BLaER1 (cell line): ENCODE measurements around the gene CDRT4.
A peak's percentile ranks its signal among the peaks of the same experiment; 100 is the strongest.

Source experiments
- H3K27ac ChIP-seq: shearing (Covaris generic); formaldehyde crosslinking; 2 replicates; pipeline ENCODE4 v1.8.1; 2022
- H3K27me3 ChIP-seq: shearing (Covaris generic); formaldehyde crosslinking; 2 replicates; pipeline ENCODE4 v1.8.1; 2022
- H3K36me3 ChIP-seq: shearing (Covaris generic); formaldehyde crosslinking; 2 replicates; pipeline ENCODE4 v1.8.1; 2022
- H3K4me1 ChIP-seq: shearing (Covaris generic); formaldehyde crosslinking; 2 replicates; pipeline ENCODE4 v1.8.1; 2022
- H3K4me2 ChIP-seq: shearing (Covaris generic); formaldehyde crosslinking; 2 replicates; pipeline ENCODE4 v1.8.1; 2022
- H3K4me3 ChIP-seq: shearing (Covaris generic); formaldehyde crosslinking; 2 replicates; pipeline ENCODE4 v1.8.1; 2022
- H3K9ac ChIP-seq: shearing (Covaris generic); formaldehyde crosslinking; 2 replicates; pipeline ENCODE4 v1.8.1; 2022
- H3K9me3 ChIP-seq: shearing (Covaris generic); formaldehyde crosslinking; 2 replicates; pipeline ENCODE4 v1.8.1; 2022
- H4K20me1 ChIP-seq: shearing (Covaris generic); formaldehyde crosslinking; 2 replicates; pipeline ENCODE4 v1.8.1; 2022
- Cebpa-rat ChIP-seq: shearing (Covaris generic); IDR thresholded peaks from 2 replicates; pipeline ENCODE4 v1.8.1; 2022

Gene CDRT4

GRCh38 chr17:15436473-15437302, 30.7 kb downstream of the CDRT4 start:
- peak overlapping the region; percentile 59 for H3K27ac ChIP-seq
- H3K4me3 ChIP-seq: peak overlapping the region; percentile 50
- H3K4me1 ChIP-seq: peaks cover 18% of the 10 kb centered on the region
- TF ChIP-seq Cebpa-rat: no peak
- peak overlapping the region; percentile 60 for H3K4me2 ChIP-seq
- no peaks in the 10 kb centered on the region for H3K27me3 ChIP-seq
- H3K36me3 ChIP-seq: no peaks in the 10 kb centered on the region
- H3K9me3 ChIP-seq: peaks cover 20% of the 10 kb centered on the region
- H3K9ac ChIP-seq: no peak overlapping the region
- no peaks in the 10 kb centered on the region for H4K20me1 ChIP-seq

- Histone ChIP-seq H3K36me3 (no peaks in the 10 kb centered on the region), H3K9me3 (peaks cover 20% of the 10 kb centered on the region), H3K4me2 (no peak overlapping the region), H4K20me1 (no peaks in the 10 kb centered on the region), H3K27ac (no peak overlapping the region), H3K4me3 (no peak overlapping the region), H3K27me3 (no peaks in the 10 kb centered on the region), H3K9ac (no peak overlapping the region), H3K4me1 (peaks cover 14% of the 10 kb centered on the region)
- TF ChIP-seq Cebpa-rat: no peak
Observed at GRCh38 chr17:15434956-15435355, 32.5 kb downstream of the CDRT4 start.

GRCh38 chr17:15432807-15433611, 34.4 kb downstream of the CDRT4 start:
- no peak for TF ChIP-seq Cebpa-rat
- Histone ChIP-seq H3K9ac (no peak overlapping the region), H4K20me1 (no peaks in the 10 kb centered on the region), H3K4me1 (peaks cover 14% of the 10 kb centered on the region), H3K27ac (no peak overlapping the region), H3K36me3 (no peaks in the 10 kb centered on the region), H3K4me2 (no peak overlapping the region), H3K9me3 (peaks cover 20% of the 10 kb centered on the region), H3K4me3 (no peak overlapping the region), H3K27me3 (no peaks in the 10 kb centered on the region)

DNA sequence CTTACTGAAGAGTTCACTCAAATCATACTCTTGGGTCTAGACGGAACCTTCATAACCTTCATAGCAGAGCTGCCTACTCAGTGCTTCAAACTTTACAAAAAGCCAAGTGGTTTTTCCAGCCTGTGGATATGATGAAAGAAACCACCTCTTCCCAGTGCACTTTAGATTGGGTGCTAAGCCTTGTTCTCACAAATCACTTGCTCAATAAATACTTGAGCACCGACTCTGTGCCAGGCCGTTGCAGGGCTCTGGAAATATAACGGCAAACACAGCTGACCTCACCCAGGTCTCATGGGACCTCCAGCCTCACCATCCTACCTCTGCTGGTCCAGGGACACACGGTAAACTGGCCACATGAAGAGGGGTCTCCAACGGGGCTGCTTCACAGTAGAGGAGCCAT, 35.7 kb downstream of the CDRT4 start:
- TF ChIP-seq Cebpa-rat: no peak
- Histone ChIP-seq H3K27ac (no peak overlapping the region), H3K9ac (no peak overlapping the region), H3K4me1 (peaks cover 8% of the 10 kb centered on the region), H3K4me2 (no peak overlapping the region), H4K20me1 (no peaks in the 10 kb centered on the region), H3K9me3 (peaks cover 9% of the 10 kb centered on the region), H3K36me3 (no peaks in the 10 kb centered on the region), H3K27me3 (no peaks in the 10 kb centered on the region), H3K4me3 (no peak overlapping the region)

DNA sequence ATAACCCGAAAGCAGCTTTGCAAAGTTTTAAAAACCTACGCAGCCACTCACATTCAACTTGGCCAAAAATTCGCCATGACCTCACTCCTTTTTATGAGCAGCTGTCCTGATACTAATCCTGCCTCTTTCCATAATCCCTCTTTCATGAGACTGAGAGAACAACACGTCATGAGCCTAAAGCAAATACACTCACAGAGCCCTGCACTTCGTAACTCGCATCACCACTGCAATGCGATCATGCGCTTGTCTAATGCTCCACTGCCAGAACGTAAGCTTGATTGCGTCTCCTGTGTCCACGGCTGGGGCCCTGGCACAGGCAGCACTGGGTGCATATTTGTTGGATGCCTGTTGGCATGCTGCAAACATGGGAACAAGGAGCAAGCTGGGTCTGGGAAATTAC, 36.2 kb downstream of the CDRT4 start:
- TF ChIP-seq Cebpa-rat: no peak
- H3K9ac ChIP-seq: no peak overlapping the region
- no peaks in the 10 kb centered on the region for H3K36me3 ChIP-seq
- no peak overlapping the region for H3K27ac ChIP-seq
- H4K20me1 ChIP-seq: no peaks in the 10 kb centered on the region
- peaks cover 3% of the 10 kb centered on the region for H3K9me3 ChIP-seq
- no peak overlapping the region for H3K4me2 ChIP-seq
- no peak overlapping the region for H3K4me3 ChIP-seq
- H3K27me3 ChIP-seq: no peaks in the 10 kb centered on the region
- H3K4me1 ChIP-seq: peaks cover 2% of the 10 kb centered on the region

DNA sequence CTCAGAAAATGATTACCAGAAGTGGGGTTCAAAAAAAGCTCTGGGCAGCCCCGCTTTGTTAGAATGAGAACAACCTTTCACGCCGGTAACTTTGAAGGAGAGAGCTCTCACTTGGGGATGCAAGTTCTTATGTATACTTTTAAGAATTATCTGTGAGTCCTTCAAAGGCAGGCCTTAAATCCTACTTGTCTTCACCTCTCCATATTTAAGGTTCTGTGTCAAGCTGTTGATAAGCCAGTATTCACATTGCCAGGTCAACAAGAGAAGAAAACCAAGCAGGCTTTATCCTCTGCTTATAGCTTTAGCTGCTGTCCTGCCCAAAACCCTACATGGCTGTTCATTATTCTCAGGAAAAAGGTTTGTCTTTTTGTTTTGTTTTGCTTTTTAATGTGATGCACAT, 42.9 kb downstream of the CDRT4 start:
- Histone ChIP-seq H3K4me3 (no peak overlapping the region), H4K20me1 (no peaks in the 10 kb centered on the region), H3K9me3 (no peaks in the 10 kb centered on the region), H3K4me2 (no peak overlapping the region), H3K27ac (no peak overlapping the region), H3K27me3 (no peaks in the 10 kb centered on the region), H3K4me1 (no peaks in the 10 kb centered on the region), H3K9ac (no peak overlapping the region), H3K36me3 (no peaks in the 10 kb centered on the region)
- TF ChIP-seq Cebpa-rat: no peak

DNA sequence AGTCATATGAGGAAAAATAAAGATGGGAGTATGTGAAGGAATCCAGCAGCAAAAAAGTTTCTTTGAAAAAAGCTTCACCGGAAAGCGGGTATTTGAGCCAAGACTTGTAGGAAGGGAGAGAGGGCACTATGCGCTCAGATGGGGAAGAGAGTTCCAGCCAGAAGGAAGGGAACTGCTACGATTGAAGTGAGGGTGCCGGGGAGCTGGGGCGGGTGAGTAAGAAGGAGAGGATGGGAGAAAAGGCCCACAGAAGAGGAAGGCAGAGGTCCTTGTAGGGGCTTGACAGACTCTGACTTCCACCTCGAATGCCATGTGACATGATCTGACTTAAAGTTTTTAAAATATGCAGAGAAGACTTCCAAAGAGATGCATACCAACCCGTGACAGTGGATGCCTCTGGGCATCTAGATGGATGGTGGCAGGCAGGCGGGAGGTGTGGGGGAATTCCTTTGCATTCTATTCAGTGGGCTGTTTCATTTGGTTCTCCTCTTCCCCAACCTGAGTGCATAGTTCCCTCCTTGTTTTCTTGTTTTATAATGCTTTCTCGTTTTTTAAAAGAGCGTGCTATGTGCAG, 44.9 kb downstream of the CDRT4 start:
- Histone ChIP-seq H3K27me3 (no peaks in the 10 kb centered on the region), H3K4me3 (no peak overlapping the region), H3K36me3 (no peaks in the 10 kb centered on the region), H3K4me1 (no peaks in the 10 kb centered on the region), H3K4me2 (no peak overlapping the region), H4K20me1 (no peaks in the 10 kb centered on the region), H3K27ac (no peak overlapping the region), H3K9me3 (no peaks in the 10 kb centered on the region), H3K9ac (no peak overlapping the region)
- TF ChIP-seq Cebpa-rat: no peak

- Histone ChIP-seq H3K9ac (no peak overlapping the region), H3K9me3 (no peaks in the 10 kb centered on the region), H3K36me3 (no peaks in the 10 kb centered on the region), H4K20me1 (no peaks in the 10 kb centered on the region), H3K4me1 (no peaks in the 10 kb centered on the region), H3K4me3 (no peak overlapping the region), H3K4me2 (no peak overlapping the region), H3K27me3 (no peaks in the 10 kb centered on the region), H3K27ac (no peak overlapping the region)
- no peak for TF ChIP-seq Cebpa-rat
Observed at GRCh38 chr17:15418781-15419180, 48.6 kb downstream of the CDRT4 start.

GRCh38 chr17:15414532-15415306, 52.7 kb downstream of the CDRT4 start:
- Histone ChIP-seq H3K9me3 (no peaks in the 10 kb centered on the region), H3K4me1 (peaks cover 11% of the 10 kb centered on the region; the same call in 1 of the 2 replicates), H3K27ac (no peak overlapping the region), H3K27me3 (no peaks in the 10 kb centered on the region), H3K4me3 (no peak overlapping the region), H3K4me2 (no peak overlapping the region), H3K9ac (no peak overlapping the region), H3K36me3 (no peaks in the 10 kb centered on the region), H4K20me1 (no peaks in the 10 kb centered on the region)
- no peak for TF ChIP-seq Cebpa-rat
